ENCODE results near the gene MPC1. TPM values are rescaled to one million over a fixed set of nuclear protein-coding genes. Genes with fewer than 3 reads are reported as not detected.

Gene MPC1
- total and polyA plus RNA-seq, 7 experiments from 2014 or later: 18.5 to 64.2 (median 30.7) TPM

DNA sequence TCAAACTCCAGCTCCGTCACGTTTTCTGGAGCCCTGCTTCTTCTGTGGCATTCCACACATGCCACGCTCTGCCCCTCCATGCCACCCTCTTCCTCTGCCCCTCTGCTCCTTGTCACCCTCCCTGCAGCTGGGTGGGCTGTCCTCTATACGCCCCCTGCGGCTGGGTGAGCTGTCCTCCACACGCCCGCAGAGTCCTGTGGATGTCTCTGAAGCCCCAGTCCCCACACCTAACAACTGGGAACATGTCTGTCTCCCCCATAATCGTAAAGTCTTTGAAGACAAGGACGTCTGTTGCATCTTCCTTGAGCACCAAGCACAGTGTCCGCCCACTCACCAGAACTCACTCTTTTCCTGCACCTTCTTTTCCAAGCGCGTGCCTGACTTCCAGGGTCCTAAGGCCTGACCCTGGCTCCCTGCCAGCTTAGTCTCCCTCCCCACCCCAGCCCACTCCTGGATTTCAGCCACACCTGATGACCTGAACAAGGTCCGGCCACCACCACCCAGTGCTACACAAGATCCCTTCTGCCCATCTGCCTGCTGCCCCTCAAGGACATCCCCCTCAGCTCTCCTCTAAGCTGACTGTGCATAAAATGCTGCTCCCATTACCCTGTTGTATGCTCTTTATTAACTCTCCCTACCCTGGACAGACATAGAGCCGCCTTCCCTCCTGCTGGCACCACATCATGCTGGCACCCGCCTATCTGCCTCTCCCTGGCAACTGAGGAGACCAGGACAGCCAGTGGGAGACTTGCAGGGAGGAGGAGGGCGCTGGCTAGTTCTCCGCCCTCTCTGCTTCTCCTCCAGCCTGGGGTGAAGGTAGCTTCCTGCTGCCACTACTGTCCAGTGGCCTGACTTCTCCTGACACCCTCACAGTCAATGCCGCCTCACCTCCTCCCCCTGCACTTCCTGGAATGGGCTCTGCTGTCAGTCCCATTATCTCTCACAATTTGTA, 63.8 kb downstream of the MPC1 start:
- ATAC-seq: no peak
- Mint-ChIP-seq H3K27ac (peak overlapping the region in 3 of 9 donors; percentile 34 to 81 (median 46)), H3K36me3 (peaks cover 0 to 11% (median 7%) of the 10 kb centered on the region in 5 donors), H3K9me3 (no peaks in the 10 kb centered on the region), H3K4me1 (peaks cover 0 to 4% (median 0%) of the 10 kb centered on the region in 7 donors), H3K27me3 (peaks cover 0 to 5% (median 0%) of the 10 kb centered on the region in 5 donors), H3K4me3 (no peak overlapping the region)
- H3K36me3 ChIP-seq (ENCODE audit: control insufficient read depth in 2 of 3, insufficient read depth in 3 of 3, low read length in 3 of 3): peaks cover 0 to 13% (median 6%) of the 10 kb centered on the region in 3 experiments
- H3K9me3 ChIP-seq (ENCODE audit: control insufficient read depth in 2 of 3, low read length in 3 of 3): no peaks in the 10 kb centered on the region
- H3K4me3 ChIP-seq (ENCODE audit: low read length): no peak overlapping the region
- H3K4me1 ChIP-seq (ENCODE audit: control insufficient read depth in 2 of 2, insufficient read depth in 2 of 2, low read length in 2 of 2): no peaks in the 10 kb centered on the region
- no peak for DNase-seq
- no peaks in the 10 kb centered on the region for H3K27me3 ChIP-seq (ENCODE audit: control insufficient read depth in 2 of 2, insufficient read depth in 2 of 2, low read length in 2 of 2)
- no peak overlapping the region for H3K27ac ChIP-seq (ENCODE audit: low read depth, low read length)
- ChIA-PET CTCF (interaction anchor here (1.1 kb wide), 1 partner anchor 10 kb away, joined by 3 read pairs; no protein-coding TSS in a partner anchor), POLR2A (no interaction called here)
- intact Hi-C loops (cut with micrococcal nuclease): no loop called here

DNA sequence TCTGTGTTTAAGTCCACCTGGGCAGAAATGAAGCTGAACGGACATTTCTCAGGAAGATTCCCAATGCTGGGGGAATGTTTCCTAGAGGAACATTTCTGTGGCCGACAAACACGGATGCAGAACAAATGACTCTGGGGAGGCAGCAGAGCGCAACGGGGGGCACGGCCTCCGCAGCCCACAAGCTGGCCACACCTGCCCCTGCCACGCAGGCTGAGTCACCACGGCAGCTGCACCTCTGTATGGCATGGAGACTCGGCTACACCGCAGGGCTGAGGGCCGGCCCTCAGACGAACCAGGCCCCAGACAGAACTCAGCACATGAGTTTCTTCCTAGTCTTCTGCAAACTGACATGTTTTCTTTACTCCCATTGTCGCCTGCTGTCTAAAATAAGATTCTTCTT, 64.5 kb downstream of the MPC1 start:
- CTCF ChIA-PET: interaction anchor here (2.1 kb wide), 1 partner anchor 83 kb away, joined by 12 read pairs; no protein-coding TSS in a partner anchor

DNA sequence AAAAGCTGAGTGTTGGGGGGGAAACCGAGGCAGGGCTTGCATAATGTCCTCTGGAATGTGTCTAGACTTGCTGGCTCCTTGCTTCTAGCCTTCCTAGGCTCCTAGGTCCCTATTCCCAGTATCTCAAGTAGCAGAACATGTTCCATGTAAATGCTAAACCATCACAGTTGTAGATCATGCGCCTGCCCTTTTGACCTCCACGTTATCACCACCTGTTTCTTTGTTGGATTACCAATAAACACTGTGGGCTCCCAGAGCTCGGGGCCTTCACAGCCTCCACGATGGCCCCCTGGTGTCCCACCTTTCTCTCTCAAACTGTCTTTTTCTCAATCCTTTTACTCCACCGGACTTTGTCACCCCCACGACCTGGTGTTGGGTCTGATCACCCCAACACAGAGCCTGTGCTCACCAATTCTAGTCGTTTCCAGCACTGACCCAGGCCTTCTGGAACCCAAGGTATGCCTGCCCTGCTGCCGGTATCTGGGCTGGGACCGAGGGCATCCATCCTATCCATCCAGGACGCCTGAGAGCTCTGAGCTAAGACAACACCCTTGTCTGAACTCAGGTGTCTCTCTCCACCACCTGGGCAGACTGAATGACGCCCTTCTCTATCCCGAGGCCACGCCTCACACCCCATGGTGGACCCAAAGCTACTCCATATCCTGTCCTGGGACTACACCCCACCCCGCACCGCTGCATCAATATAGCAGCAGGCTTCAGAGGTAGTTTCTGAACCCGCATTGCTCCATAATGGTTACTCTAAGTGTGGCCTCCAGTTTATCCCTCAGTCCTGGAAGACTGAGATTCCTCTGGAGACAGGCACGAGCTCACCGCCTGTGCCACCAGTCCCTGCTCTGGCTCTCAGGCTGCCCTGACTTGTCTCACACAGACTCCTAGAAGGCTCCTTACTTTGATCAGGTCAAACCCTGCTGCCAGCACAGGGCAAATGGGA, 65.2 kb downstream of the MPC1 start:
- Mint-ChIP-seq H3K4me1 (peaks cover 0 to 4% (median 0%) of the 10 kb centered on the region in 7 donors), H3K36me3 (peaks cover 0 to 3% (median 0%) of the 10 kb centered on the region in 5 donors), H3K4me3 (no peak overlapping the region), H3K9me3 (no peaks in the 10 kb centered on the region), H3K27ac (peak overlapping the region in 1 of 9 donors; percentile 36), H3K27me3 (peaks cover 0 to 11% (median 0%) of the 10 kb centered on the region in 5 donors)
- no peak for ATAC-seq
- ChIA-PET CTCF (interaction anchor here (2.1 kb wide), 1 partner anchor 83 kb away, joined by 12 read pairs; no protein-coding TSS in a partner anchor), POLR2A (no interaction called here)
- H3K27me3 ChIP-seq (ENCODE audit: control insufficient read depth in 2 of 2, insufficient read depth in 2 of 2, low read length in 2 of 2): no peaks in the 10 kb centered on the region
- intact Hi-C loops (cut with micrococcal nuclease): no loop called here
- H3K9me3 ChIP-seq (ENCODE audit: control insufficient read depth in 2 of 3, low read length in 3 of 3): no peaks in the 10 kb centered on the region
- H3K36me3 ChIP-seq (ENCODE audit: control insufficient read depth in 2 of 3, insufficient read depth in 3 of 3, low read length in 3 of 3): peaks cover 0 to 8% (median 0%) of the 10 kb centered on the region in 3 experiments
- no peak overlapping the region for H3K27ac ChIP-seq (ENCODE audit: low read depth, low read length)
- DNase-seq: no peak
- H3K4me3 ChIP-seq (ENCODE audit: low read length): no peak overlapping the region
- H3K4me1 ChIP-seq (ENCODE audit: control insufficient read depth in 2 of 2, insufficient read depth in 2 of 2, low read length in 2 of 2): no peaks in the 10 kb centered on the region

More for the DNA sequence above, 64.5 kb downstream of the MPC1 start:
- no peak for ATAC-seq
- H3K27me3 Mint-ChIP-seq: peaks cover 0 to 6% (median 0%) of the 10 kb centered on the region in 5 donors
- no peaks in the 10 kb centered on the region for H3K9me3 ChIP-seq (ENCODE audit: control insufficient read depth in 2 of 3, low read length in 3 of 3)
- H3K27ac ChIP-seq (ENCODE audit: low read depth, low read length): no peak overlapping the region
- POLR2A ChIA-PET: no interaction called here
- H3K36me3 Mint-ChIP-seq: peaks cover 0 to 8% (median 4%) of the 10 kb centered on the region in 5 donors
- H3K27me3 ChIP-seq (ENCODE audit: control insufficient read depth in 2 of 2, insufficient read depth in 2 of 2, low read length in 2 of 2): no peaks in the 10 kb centered on the region
- no peak for DNase-seq
- H3K4me1 Mint-ChIP-seq: peaks cover 0 to 4% (median 0%) of the 10 kb centered on the region in 7 donors
- H3K4me3 ChIP-seq (ENCODE audit: low read length): no peak overlapping the region
- peaks cover 0 to 13% (median 6%) of the 10 kb centered on the region in 3 experiments for H3K36me3 ChIP-seq (ENCODE audit: control insufficient read depth in 2 of 3, insufficient read depth in 3 of 3, low read length in 3 of 3)
- no peaks in the 10 kb centered on the region for H3K4me1 ChIP-seq (ENCODE audit: control insufficient read depth in 2 of 2, insufficient read depth in 2 of 2, low read length in 2 of 2)
- H3K27ac Mint-ChIP-seq: no peak overlapping the region
- no peaks in the 10 kb centered on the region for H3K9me3 Mint-ChIP-seq
- H3K4me3 Mint-ChIP-seq: no peak overlapping the region
- intact Hi-C loops (cut with micrococcal nuclease): no loop called here

DNA sequence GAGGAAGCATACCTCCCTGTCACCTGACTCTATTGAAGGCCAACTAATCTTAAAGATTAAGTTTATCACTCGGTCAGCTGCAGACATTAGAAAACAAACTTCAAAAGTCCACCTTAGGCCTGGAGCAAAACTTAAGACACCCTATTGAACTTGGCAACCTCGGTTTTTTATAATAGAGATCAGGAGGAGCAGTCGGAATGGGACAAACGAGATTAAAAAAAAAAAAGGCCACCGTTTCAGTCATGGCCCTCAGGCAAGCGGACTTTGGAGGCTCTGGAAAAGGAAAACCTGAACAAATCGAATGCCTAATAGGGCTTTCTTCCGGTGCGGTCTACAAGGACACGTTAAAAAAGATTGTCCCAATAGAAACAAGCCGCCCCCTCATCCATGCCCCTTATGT, 67.3 kb downstream of the MPC1 start:
- H3K27me3 Mint-ChIP-seq: peaks cover 0 to 22% (median 0%) of the 10 kb centered on the region in 5 donors
- intact Hi-C loops (cut with micrococcal nuclease): no loop called here
- Histone ChIP-seq H3K4me3 (ENCODE audit: low read length) (no peak overlapping the region), H3K4me1 (ENCODE audit: control insufficient read depth in 2 of 2, insufficient read depth in 2 of 2, low read length in 2 of 2) (no peaks in the 10 kb centered on the region), H3K36me3 (ENCODE audit: control insufficient read depth in 2 of 3, insufficient read depth in 3 of 3, low read length in 3 of 3) (no peaks in the 10 kb centered on the region), H3K9me3 (ENCODE audit: control insufficient read depth in 2 of 3, low read length in 3 of 3) (no peaks in the 10 kb centered on the region), H3K27ac (ENCODE audit: low read depth, low read length) (no peak overlapping the region), H3K27me3 (ENCODE audit: control insufficient read depth in 2 of 2, insufficient read depth in 2 of 2, low read length in 2 of 2) (no peaks in the 10 kb centered on the region)
- POLR2A ChIA-PET: no interaction called here
- H3K9me3 Mint-ChIP-seq: no peaks in the 10 kb centered on the region
- peaks cover 0 to 1% (median 0%) of the 10 kb centered on the region in 5 donors for H3K36me3 Mint-ChIP-seq
- ATAC-seq (no peak), DNase-seq (no peak)
- H3K4me3 Mint-ChIP-seq: no peak overlapping the region
- peaks cover 0 to 4% (median 0%) of the 10 kb centered on the region in 7 donors for H3K4me1 Mint-ChIP-seq
- CTCF ChIA-PET: no interaction called here
- H3K27ac Mint-ChIP-seq: no peak overlapping the region

Other genes starting within 250 kb of the MPC1 start
- gene TBXT, start 215.1 kb downstream of the MPC1 start, total RNA-seq: not detected
- not detected for gene TBXT, start 215.1 kb downstream of the MPC1 start, polyA plus RNA-seq
- not detected for gene PRR18, start 74.5 kb downstream of the MPC1 start, total RNA-seq
- not detected for gene PRR18, start 74.5 kb downstream of the MPC1 start, polyA plus RNA-seq
- 10 to 100 TPM; 18.3 to 50.1 (median 33.7) TPM for gene SFT2D1, start 40.4 kb downstream of the MPC1 start, total RNA-seq
- 10 to 100 TPM; 49.7 to 52.5 TPM for gene SFT2D1, start 40.4 kb downstream of the MPC1 start, polyA plus RNA-seq
- 1 to 10 TPM in 1 of 5 experiments, under 1 TPM in 4; 0.43 to 1.2 (median 0.78) TPM for gene RAMACL, start 203.7 kb upstream of the MPC1 start, total RNA-seq
- not detected for gene RAMACL, start 203.7 kb upstream of the MPC1 start, polyA plus RNA-seq
- gene RPS6KA2, start 244.3 kb upstream of the MPC1 start, total RNA-seq: 10 to 100 TPM in 2 of 5 experiments, 1 to 10 TPM in 3; 4.5 to 17.1 (median 6.6) TPM
- 1 to 10 TPM; 5.0 to 7.1 TPM for gene RPS6KA2, start 244.3 kb upstream of the MPC1 start, polyA plus RNA-seq

All from naive thymus-derived CD4-positive, alpha-beta T cell (primary cell).